ENCODE measurements around the gene TFAP2C. TPM values are rescaled to one million over a fixed set of nuclear protein-coding genes. Genes with fewer than 3 reads are reported as not detected.

The TFAP2C gene
- total RNA-seq, 1 donor, result under 0.01 TPM

GRCh38 chr20:56663660-56664059 lies 34.6 kb downstream of the TFAP2C start:
- no peak overlapping the region for H3K27ac ChIP-seq (ENCODE audit: low read depth, low read length)
- H3K4me2 ChIP-seq (ENCODE audit: insufficient read depth, low read length), result no peak overlapping the region
- H3K4me3 ChIP-seq (ENCODE audit: insufficient read depth, low read length), result no peak overlapping the region
- no peaks in the 10 kb centered on the region for H4K20me1 ChIP-seq (ENCODE audit: insufficient read depth, low read length)
- TF ChIP-seq CTCF (IDR thresholded peaks at IDR 0.05; ENCODE audit: extremely low read depth, low read depth, low read length), result no peak
- no peak for DNase-seq (ENCODE audit: insufficient read length, low spot score, missing footprints)
- no peaks in the 10 kb centered on the region for H3K36me3 ChIP-seq (ENCODE audit: insufficient read depth, low read length)
- H2AFZ ChIP-seq (ENCODE audit: low read length), result no peak overlapping the region
- no peaks in the 10 kb centered on the region for H3K9me3 ChIP-seq (ENCODE audit: low read depth, low read length)
- H3K4me1 ChIP-seq (ENCODE audit: insufficient read depth, low read length), result no peaks in the 10 kb centered on the region
- no peaks in the 10 kb centered on the region for H3K27me3 ChIP-seq (ENCODE audit: insufficient read depth, low read length)
- no peaks in the 10 kb centered on the region for H3K79me2 ChIP-seq (ENCODE audit: insufficient read depth, low read length)

- no peaks in the 10 kb centered on the region for H4K20me1 ChIP-seq (ENCODE audit: insufficient read depth, low read length)
- no peaks in the 10 kb centered on the region for H3K4me1 ChIP-seq (ENCODE audit: insufficient read depth, low read length)
- H2AFZ ChIP-seq (ENCODE audit: low read length), result no peak overlapping the region
- no peak for DNase-seq (ENCODE audit: insufficient read length, low spot score, missing footprints)
- H3K27me3 ChIP-seq (ENCODE audit: insufficient read depth, low read length), result no peaks in the 10 kb centered on the region
- no peak overlapping the region for H3K4me2 ChIP-seq (ENCODE audit: insufficient read depth, low read length)
- TF ChIP-seq CTCF (IDR thresholded peaks at IDR 0.05; ENCODE audit: extremely low read depth, low read depth, low read length), result no peak
- no peaks in the 10 kb centered on the region for H3K9me3 ChIP-seq (ENCODE audit: low read depth, low read length)
- H3K79me2 ChIP-seq (ENCODE audit: insufficient read depth, low read length), result no peaks in the 10 kb centered on the region
- no peaks in the 10 kb centered on the region for H3K36me3 ChIP-seq (ENCODE audit: insufficient read depth, low read length)
- no peak overlapping the region for H3K27ac ChIP-seq (ENCODE audit: low read depth, low read length)
- H3K4me3 ChIP-seq (ENCODE audit: insufficient read depth, low read length), result no peak overlapping the region
Observed at GRCh38 chr20:56664796-56665195, 35.7 kb downstream of the TFAP2C start.

- no peak overlapping the region for H3K4me3 ChIP-seq (ENCODE audit: insufficient read depth, low read length)
- H3K36me3 ChIP-seq (ENCODE audit: insufficient read depth, low read length), result no peaks in the 10 kb centered on the region
- no peaks in the 10 kb centered on the region for H4K20me1 ChIP-seq (ENCODE audit: insufficient read depth, low read length)
- no peak for DNase-seq (ENCODE audit: insufficient read length, low spot score, missing footprints)
- H3K9me3 ChIP-seq (ENCODE audit: low read depth, low read length), result no peaks in the 10 kb centered on the region
- H2AFZ ChIP-seq (ENCODE audit: low read length), result no peak overlapping the region
- H3K27ac ChIP-seq (ENCODE audit: low read depth, low read length), result no peak overlapping the region
- TF ChIP-seq CTCF (IDR thresholded peaks at IDR 0.05; ENCODE audit: extremely low read depth, low read depth, low read length), result no peak
- H3K79me2 ChIP-seq (ENCODE audit: insufficient read depth, low read length), result no peaks in the 10 kb centered on the region
- no peaks in the 10 kb centered on the region for H3K4me1 ChIP-seq (ENCODE audit: insufficient read depth, low read length)
- no peaks in the 10 kb centered on the region for H3K27me3 ChIP-seq (ENCODE audit: insufficient read depth, low read length)
- no peak overlapping the region for H3K4me2 ChIP-seq (ENCODE audit: insufficient read depth, low read length)
Observed at GRCh38 chr20:56665806-56666205, 36.7 kb downstream of the TFAP2C start.

GRCh38 chr20:56673450-56673849 lies 44.3 kb downstream of the TFAP2C start:
- no peaks in the 10 kb centered on the region for H3K36me3 ChIP-seq (ENCODE audit: insufficient read depth, low read length)
- no peak overlapping the region for H3K4me3 ChIP-seq (ENCODE audit: insufficient read depth, low read length)
- TF ChIP-seq CTCF (IDR thresholded peaks at IDR 0.05; ENCODE audit: extremely low read depth, low read depth, low read length), result no peak
- H3K9me3 ChIP-seq (ENCODE audit: low read depth, low read length), result no peaks in the 10 kb centered on the region
- no peaks in the 10 kb centered on the region for H3K79me2 ChIP-seq (ENCODE audit: insufficient read depth, low read length)
- no peak overlapping the region for H2AFZ ChIP-seq (ENCODE audit: low read length)
- H3K4me1 ChIP-seq (ENCODE audit: insufficient read depth, low read length), result no peaks in the 10 kb centered on the region
- H4K20me1 ChIP-seq (ENCODE audit: insufficient read depth, low read length), result no peaks in the 10 kb centered on the region
- H3K27ac ChIP-seq (ENCODE audit: low read depth, low read length), result no peak overlapping the region
- DNase-seq (ENCODE audit: insufficient read length, low spot score, missing footprints), result no peak
- H3K27me3 ChIP-seq (ENCODE audit: insufficient read depth, low read length), result no peaks in the 10 kb centered on the region
- no peak overlapping the region for H3K4me2 ChIP-seq (ENCODE audit: insufficient read depth, low read length)

Measured in osteoblast (primary cell).